Hepatic stellate cell (primary cell): Measurements from ENCODE around the gene SLITRK4.

ENCODE experiments used
- DNase-seq: peaks from one replicate; pipeline ENCODE4 v3.0.0; 2011; ENCODE audit warnings: low spot score

The SLITRK4 gene

GRCh38 chrX:143635915-143636314 lies at the start of gene SLITRK4:
TSS of gene SLITRK4 (minus strand) at chrX:143636101. CDS start at chrX:143631108, 4,993 bp downstream.
- no peak for DNase-seq

GRCh38 chrX:143683486-143683885 lies 47.6 kb upstream of the SLITRK4 start:
- DNase-seq, result no peak

GRCh38 chrX:143674926-143675325 lies 39.0 kb upstream of the SLITRK4 start:
- no peak for DNase-seq

GRCh38 chrX:143669395-143669794 lies 33.5 kb upstream of the SLITRK4 start:
- DNase-seq, result no peak

- DNase-seq, result peak; percentile 2
Observed at GRCh38 chrX:143664302-143664701, 28.4 kb upstream of the SLITRK4 start.

- DNase-seq, result no peak
Observed at GRCh38 chrX:143663755-143664154, 27.9 kb upstream of the SLITRK4 start.

GRCh38 chrX:143661286-143661685 lies 25.4 kb upstream of the SLITRK4 start:
- DNase-seq, result no peak

- no peak for DNase-seq
Observed at GRCh38 chrX:143648705-143649104, 12.8 kb upstream of the SLITRK4 start.

GRCh38 chrX:143642426-143642825 lies 6.5 kb upstream of the SLITRK4 start:
- no peak for DNase-seq

- no peak for DNase-seq
Observed at GRCh38 chrX:143636831-143637230, 930 bp upstream of the SLITRK4 start.

GRCh38 chrX:143634663-143635455 lies 1.0 kb downstream of the SLITRK4 start:
- DNase-seq, result no peak

- DNase-seq, result no peak
Observed at GRCh38 chrX:143634309-143634662, 1.6 kb downstream of the SLITRK4 start.

- no peak for DNase-seq
Observed at GRCh38 chrX:143633461-143634308, 2.2 kb downstream of the SLITRK4 start.

- no peak for DNase-seq
Observed at GRCh38 chrX:143632625-143633410, 3.1 kb downstream of the SLITRK4 start.

GRCh38 chrX:143623657-143624056 lies 12.2 kb downstream of the SLITRK4 start:
- no peak for DNase-seq

GRCh38 chrX:143621276-143621675 lies 14.6 kb downstream of the SLITRK4 start:
- no peak for DNase-seq

- DNase-seq, result no peak
Observed at GRCh38 chrX:143615851-143616250, 20.1 kb downstream of the SLITRK4 start.

GRCh38 chrX:143601809-143602208 lies 34.1 kb downstream of the SLITRK4 start:
- no peak for DNase-seq

GRCh38 chrX:143581240-143581639 lies 54.7 kb downstream of the SLITRK4 start:
- no peak for DNase-seq

- DNase-seq, result no peak
Observed at GRCh38 chrX:143580266-143580665, 55.6 kb downstream of the SLITRK4 start.
